Thyroid gland (tissue), 4 donors: ENCODE results near the gene ADAMTSL3.

ENCODE experiments used
- CTCF ChIP-seq, 6 experiments: fragments of 200-600 bp in 3 of 6; fragments of 450-650 bp in 3 of 6; sonication (generic) in 3 of 6; IDR thresholded peaks; one replicate each; pipeline ENCODE4 v1.5.1; 2016 to 2019; ENCODE audit warnings: antibody characterized with exemption in 6 of 6, mild to moderate bottlenecking in 2 of 6, inconsistent platforms in 1 of 6, moderate library complexity in 1 of 6
- POLR2A ChIP-seq, 2 donors: fragments of 450-650 bp; IDR thresholded peaks; one replicate each; pipeline ENCODE4 v1.6.1; 2017; ENCODE audit warnings: antibody characterized with exemption in 2 of 2, mild to moderate bottlenecking in 2 of 2, moderate library complexity in 1 of 2

- TF ChIP-seq CTCF (IDR thresholded peaks at IDR 0.05) = no peak
- no peak for TF ChIP-seq POLR2A (IDR thresholded peaks at IDR 0.05)
Observed at GRCh38 chr15:83656943-83657528, 3.1 kb downstream of the ADAMTSL3 start.
